ENCODE measurements around the gene ZIC4. TPM values are rescaled to one million over a fixed set of nuclear protein-coding genes. Genes with fewer than 3 reads are reported as not detected.

Gene ZIC4
- polyA plus RNA-seq, 1 of the 3 experiments (the other 2 are of a cell fraction): 1.3 TPM

GRCh38 chr3:147336543-147337278 is 69.6 kb downstream of the ZIC4 start:
- Histone ChIP-seq H3K4me2 (no peak overlapping the region), H3K79me2 (ENCODE audit: insufficient read depth) (no peaks in the 10 kb centered on the region), H3K4me3 (ENCODE audit: low read depth in 2 of 2, low read length in 1 of 2) (no peak overlapping the region), H3K27me3 (ENCODE audit: insufficient read depth) (peaks cover 5% of the 10 kb centered on the region; the same call in 1 of the 2 replicates), H3K9me2 (no peaks in the 10 kb centered on the region), H3K9me3 (no peaks in the 10 kb centered on the region), H3K4me1 (ENCODE audit: control insufficient read depth in 1 of 2, insufficient read depth in 2 of 2, low read depth in 1 of 2, low read length in 1 of 2) (no peaks in the 10 kb centered on the region), H3K36me3 (replicated peaks in 1 of 2; ENCODE audit: control insufficient read depth in 1 of 2, insufficient read depth in 2 of 2, low read length in 1 of 2) (no peaks in the 10 kb centered on the region), H3K27ac (ENCODE audit: low read depth in 2 of 2, low read length in 1 of 2) (no peak overlapping the region), H3F3A (replicated peaks; ENCODE audit: insufficient read depth) (no peaks in the 10 kb centered on the region), H2AFZ (ENCODE audit: low read depth) (no peak overlapping the region), H4K20me1 (ENCODE audit: insufficient read depth) (no peaks in the 10 kb centered on the region), H3K9ac (no peak overlapping the region)
- POLR2A ChIA-PET: no interaction called here
- DNase-seq: no peak
- TF ChIP-seq USF2 (IDR thresholded peaks at IDR 0.05; ENCODE audit: borderline replicate concordance, low read depth, low read length): no peak
- no peak for TF ChIP-seq NRF1 (IDR thresholded peaks at IDR 0.05; ENCODE audit: low read depth, low read length)
- TF ChIP-seq REST (IDR thresholded peaks at IDR 0.05; ENCODE audit: low read depth, low read length): no peak
- TF ChIP-seq CHD2 (IDR thresholded peaks at IDR 0.05; ENCODE audit: low read length, partially characterized antibody): no peak
- 25% methylated on average over 4 of the region's 4 CpGs for WGBS (ENCODE audit: low lambda C conversion rate)
- CTCF ChIA-PET: no interaction called here

Other genes starting within 250 kb of the ZIC4 start
- 11.3 and 16.7 TPM in 2 replicates for gene ZIC1, start 2.8 kb upstream of the ZIC4 start, polyA plus RNA-seq (2012; rRNA removed)